Muscle of back (tissue), 11 donors: ENCODE results near the gene TRIM46. TPM values are rescaled to one million over a fixed set of nuclear protein-coding genes. Genes with fewer than 3 reads are reported as not detected.
"Not testable (repeated sequence)": the region's sequence is repeated elsewhere in the genome, so short reads cannot be mapped to it uniquely, and the experiment has no call there.

Source experiments
- DNase-seq, 3 donors: peaks; one replicate each; pipeline versions ENCODE4 v3.0.0 to v3.0.0-alpha.2; 2013
- polyA plus RNA-seq, 10 donors: library from polyadenylated mRNA; unstranded; fragments of 120-200 nt; gene quantifications; one replicate each; pipeline ENCODE4 v1.2.1, GENCODE V29; 2013; ENCODE audit not compliant: insufficient read length in 10 of 10

The TRIM46 gene
- polyA plus RNA-seq, 10 donors: 0.21 to 0.83 (median 0.52) TPM

DNA sequence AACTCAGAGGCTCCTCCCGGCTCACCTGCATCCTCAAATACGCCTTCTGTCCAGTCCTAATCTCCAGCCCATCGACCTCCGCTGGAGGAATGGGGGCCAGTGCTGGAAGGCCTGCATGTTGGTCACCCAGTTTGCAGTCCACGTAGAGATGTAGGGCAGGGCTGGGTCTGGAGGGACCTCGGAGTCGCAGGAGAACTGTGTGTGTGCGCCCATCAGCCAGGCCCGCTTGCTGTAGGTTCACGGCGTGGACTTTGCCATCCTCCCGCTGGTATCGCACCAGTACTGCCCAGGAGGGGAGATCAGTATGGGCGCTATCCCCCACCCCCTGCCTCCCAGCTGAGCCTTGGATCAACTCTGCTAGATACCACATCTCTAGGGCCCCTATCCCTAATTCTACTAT, 31.4 kb downstream of the TRIM46 start:
- DNase-seq: no peak

DNA sequence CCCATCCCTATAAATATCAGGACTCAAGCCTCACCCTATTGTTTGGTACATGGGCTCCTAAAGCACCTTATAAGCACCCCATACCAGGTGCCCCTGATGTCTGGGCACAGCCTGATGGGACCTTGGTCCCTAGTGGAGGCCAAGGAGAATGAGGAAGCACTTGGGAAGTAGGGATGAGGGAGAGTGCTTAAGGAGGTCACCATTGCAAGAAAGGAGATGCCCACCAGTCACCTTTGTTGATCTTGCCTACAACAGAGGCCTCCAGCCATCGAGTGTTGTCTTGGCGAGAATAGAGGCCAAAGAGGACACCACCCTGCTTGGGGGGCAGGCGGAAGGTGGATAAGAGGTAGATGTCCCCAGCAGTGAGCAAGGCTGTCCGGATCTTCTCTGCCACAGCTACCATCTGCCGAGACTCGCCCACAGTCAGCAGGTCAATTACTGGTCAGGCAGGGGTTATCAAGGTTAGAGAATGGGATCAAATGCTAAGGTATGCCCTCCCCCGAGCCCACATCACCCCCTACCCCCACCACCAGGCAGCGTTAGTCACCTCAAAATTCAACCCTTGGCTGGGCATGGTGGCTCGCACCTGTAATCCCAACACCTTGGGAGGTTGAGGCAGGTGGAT, 32.4 kb downstream of the TRIM46 start:
- no peak for DNase-seq

DNA sequence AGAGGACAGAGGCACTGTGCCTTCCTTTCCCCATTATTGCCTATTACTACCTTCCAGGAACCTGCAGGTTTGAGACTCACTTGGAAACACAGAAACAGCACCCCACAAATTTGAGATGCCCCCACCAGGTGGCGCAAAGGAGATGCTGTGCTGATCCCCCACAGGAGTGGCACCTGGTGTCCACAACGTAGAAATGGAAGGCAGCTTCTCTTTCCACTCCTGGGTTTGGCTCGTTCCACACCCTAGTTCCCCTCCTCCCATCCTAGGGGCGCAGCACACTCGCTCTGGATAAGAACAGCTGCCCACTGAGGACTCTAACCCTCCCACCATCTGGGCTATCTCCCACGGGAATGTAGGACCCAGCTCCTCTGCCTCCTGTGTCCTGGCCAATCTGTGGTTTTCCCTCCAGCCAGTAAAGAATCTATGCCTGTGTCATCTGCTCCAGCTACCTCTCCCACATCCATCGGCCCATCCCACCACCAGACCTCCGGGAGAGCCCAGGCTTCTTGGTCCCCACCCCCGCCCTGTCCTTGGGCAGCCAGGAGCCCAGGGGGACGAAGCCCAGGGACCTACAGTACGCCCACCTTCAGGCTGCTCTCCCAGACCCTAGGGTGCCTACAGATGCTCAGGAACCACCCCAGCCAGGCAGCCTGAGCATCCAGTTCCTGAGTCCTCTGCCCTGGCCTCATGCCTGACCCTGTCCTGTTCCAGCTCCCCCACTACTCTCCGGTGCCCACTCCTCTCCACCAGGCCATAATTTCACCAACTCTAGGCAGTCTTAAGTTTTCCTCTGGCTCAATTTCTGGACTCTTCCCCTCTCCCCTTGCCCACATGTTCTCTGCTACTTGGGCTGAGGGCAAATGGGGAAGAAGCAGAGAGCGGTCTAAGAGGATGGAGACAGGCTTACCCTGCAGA, 33.5 kb downstream of the TRIM46 start:
- peak; percentile 74 to 92 (median 89) for DNase-seq

DNA sequence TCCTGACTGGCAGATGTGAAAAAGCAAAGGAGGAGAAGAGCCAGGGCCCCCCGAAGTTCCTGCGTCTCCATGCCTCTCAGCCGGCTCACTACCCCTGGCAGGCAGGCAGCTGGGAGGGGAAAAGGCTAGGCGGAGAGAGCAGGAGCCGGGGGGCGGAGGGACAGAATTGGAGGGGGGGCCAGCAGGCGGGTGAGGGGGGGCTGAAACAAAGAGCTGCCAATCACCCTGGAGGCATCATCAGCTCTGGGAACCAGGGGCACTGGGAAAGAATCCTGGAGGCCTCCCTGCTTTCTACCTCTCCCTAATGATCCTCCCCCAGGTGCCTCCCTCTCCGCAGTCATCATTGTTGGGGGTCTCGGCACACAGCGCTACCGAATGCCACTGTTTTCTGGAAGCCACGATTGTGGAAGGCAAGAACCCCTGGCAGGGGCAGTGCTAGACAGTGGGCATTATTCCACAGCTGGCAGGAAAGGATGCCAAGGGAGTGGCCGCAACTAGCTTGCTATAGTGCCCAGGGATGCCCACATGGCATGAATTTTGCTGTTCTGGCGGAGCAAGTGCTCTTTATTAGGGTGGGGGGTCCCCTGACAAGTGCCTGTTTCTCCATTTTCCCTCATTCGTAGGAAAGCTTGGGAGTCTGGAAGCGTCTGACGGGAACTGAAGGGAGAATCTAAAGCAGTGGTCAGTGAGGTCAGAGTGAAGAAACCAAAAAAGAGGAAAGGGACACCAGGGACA, 34.3 kb downstream of the TRIM46 start, which contains the start of gene THBS3:
TSS of gene THBS3 (minus strand) at position 92 of the 735 bp plus-strand sequence. CDS start at position 71, 21 bp downstream.
- peak; percentile 56 to 89 (median 81) for DNase-seq

DNA sequence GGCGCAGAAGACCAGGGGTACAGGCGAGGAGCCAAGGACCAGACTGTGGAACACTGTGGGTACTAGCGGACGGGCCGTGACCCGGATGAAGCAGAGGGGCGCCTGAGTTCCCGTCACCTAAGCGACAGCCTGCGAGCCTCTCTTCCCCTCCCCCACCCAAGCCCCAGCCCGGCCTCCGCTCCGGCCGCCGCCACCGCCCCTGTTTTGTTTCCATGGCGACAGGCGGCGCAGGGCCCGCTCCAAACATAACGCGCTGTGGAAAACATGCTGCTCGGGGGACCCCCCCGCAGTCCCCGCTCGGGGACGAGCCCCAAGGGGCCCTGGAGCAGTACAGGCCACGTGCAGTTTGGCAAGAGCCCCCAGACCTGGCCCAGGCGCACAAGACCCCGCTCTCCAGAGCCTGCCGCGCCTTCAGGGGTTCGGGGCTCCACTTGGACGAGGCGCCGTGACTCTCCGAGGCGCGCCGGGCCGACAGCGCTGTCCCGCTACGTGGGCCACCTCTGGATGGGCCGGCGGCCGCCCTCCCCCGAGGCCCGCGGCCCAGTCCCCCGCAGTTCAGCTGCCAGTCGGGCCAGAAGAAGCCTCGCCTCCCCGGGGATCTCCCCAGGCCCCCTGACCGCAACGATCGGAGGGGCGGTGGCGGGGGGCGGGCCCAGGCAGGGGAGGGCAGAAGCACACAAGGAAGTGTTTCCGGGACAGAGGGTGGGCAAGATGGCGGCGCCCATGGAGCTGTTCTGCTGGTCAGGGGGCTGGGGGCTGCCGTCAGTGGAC, 35.1 kb downstream of the TRIM46 start, which contains the start of gene MTX1:
TSS of gene MTX1 (plus strand) at position 155 of the 771 bp plus-strand sequence. CDS start at position 265, 110 bp downstream.
- DNase-seq: peak; percentile 91 to 98 (median 95)

DNA sequence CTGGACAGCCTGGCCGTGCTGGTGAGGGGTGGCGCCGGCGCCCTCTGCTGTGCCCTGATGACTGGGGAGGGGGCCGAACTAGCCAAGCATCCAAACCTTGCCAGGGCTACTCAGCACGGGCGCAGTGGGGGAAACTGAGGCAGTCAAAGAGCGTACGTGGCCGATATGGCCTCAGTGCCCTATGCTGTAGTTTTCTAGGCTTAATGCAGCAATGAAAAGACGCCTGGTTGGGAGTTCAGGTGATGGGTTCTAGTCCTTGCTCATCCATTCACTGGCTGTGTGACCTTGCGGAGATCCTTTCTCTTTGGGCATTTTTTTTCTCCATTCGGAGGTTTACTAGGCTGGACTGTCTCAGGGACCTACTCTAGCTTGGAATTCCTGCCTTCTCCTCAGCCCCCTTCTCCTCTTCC, 35.7 kb downstream of the TRIM46 start:
- no peak for DNase-seq

DNA sequence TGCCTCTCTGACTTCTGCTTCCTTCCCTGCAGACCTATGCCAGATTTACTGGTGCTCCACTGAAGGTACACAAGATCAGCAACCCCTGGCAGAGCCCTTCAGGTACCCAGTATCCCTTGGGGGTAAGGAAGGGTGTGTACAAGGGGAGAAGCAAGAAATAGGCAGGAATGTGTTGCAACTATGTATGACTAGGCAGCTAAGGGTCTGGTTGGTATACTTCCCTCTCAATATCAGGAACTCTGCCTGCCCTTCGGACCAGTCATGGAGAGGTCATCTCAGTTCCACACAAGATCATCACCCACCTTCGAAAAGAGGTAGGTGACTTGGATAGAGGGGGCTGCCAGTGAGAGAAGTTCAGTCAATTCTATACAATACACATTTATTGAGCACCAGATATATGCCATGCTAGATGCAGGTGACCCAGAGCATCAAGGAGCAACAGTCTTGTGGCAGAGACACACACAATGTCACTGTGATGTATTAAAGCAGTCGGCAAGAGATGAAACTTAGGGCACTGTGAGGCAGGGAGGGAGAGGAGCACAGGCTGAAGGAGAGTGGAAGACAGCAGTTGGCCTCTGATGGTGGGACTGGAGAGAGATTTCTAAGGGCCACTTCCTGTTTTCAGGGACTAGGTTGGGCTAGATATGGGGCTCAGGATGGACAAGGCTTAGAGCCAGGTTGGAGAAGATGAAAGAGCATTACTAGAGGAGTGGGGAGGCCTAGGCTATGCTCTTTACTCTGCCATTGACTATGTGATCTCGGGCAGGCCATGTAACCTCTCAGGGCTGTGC, 36.9 kb downstream of the TRIM46 start:
- DNase-seq: no peak

DNA sequence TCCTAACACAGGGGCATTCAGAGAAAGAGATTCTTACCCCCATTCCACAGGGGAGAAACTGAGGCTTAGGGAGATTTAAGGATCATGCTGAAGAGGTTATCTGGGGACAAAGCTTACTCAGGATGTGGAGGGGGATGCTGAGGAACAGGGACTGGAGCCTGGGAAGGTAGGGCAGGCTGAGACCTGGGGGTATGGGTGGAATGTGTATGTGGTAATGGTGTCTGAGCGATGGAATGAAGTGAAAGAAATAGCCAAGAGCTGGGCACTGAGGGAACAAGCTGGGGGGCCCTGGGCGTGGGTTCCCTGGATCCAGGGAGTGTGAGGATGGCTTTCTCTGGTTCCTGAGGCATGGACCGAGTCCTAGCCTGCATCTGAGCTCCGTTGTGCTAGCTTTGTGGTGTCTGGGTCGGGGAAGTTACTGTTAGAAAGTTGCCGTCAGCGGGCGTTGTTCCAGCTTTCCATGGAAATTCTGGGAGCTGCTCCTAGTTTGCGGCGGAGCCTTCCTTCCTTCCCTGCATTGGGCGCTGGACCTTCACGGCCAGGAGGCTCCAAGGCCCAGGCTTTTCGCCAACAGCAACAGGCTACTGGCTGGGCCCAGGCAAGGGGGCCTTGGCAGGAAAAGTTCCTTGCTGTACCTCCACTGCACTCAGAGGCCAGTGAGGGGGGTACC, 37.9 kb downstream of the TRIM46 start:
- DNase-seq: peak in 2 of 3 donors; percentile 75 to 77

DNA sequence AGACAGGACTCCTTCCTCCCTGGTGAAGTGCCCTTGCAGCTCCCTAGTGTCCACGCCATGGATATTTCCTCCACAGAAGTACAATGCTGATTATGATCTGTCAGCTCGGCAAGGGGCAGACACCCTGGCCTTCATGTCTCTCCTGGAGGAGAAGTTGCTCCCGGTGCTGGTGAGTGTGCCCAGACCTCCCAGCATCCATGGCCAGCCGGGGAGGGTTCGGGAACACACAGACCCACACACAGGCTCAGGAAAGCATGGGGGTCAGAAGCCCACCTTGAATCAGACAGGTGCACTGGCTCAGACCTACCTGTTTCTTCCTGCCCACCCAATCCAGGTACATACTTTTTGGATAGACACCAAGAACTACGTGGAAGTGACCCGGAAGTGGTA, 38.4 kb downstream of the TRIM46 start:
- not testable (repeated sequence) for DNase-seq

DNA sequence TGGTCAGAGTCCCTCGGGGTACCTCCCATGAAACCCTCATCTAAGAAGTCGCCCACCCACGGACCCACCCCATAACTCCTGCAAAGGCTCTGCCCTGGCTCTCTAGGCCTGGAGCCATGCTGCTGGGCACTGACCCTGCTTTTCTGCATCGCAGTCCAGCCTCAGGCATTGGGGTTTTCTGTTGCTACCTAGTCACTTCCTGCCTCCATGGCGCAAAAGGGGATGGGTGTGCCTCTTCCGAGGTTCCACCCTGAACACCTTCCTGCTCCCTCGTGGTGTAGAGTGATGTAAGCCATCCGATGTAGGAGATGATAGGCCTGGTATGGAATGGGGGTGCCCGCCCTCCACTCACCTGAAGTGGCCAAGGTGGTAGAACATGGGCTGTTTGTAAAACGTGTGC, 41.1 kb downstream of the TRIM46 start:
- not testable (repeated sequence) for DNase-seq

DNA sequence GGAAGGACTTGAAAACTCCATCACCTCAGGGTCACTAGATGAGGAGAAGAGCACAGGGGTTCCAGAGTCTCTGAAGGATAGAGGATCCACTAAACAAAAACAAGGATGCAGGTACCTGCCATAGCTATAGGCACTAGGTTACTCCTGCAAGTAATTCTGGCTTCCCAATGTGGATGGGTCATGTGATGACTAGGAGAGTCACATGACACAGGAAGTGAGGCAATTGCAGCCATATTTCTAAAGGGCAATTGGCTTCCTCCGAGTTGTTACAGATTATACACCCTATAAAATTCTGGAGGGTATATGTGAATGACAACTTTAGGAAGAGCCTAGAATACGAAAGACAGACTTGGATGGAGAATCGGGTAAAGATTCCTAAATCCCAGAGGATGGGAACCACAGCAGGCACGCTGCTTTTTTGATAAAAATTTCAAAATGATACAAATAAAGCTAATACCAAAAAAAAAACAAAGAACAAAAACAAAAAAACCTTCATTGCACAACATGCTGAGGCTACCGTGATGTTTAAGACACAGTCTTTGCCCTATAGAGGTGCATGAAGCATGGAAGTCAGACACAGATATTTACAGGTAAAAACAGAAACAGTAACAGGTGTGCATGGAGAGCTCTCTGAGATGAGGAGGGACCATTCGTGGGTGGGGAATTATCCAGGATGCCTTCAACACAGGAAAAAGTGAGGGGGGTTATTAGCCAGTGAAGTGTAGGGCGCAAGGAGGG, 45.4 kb downstream of the TRIM46 start:
- peak in 1 of 3 donors; percentile 71 for DNase-seq

DNA sequence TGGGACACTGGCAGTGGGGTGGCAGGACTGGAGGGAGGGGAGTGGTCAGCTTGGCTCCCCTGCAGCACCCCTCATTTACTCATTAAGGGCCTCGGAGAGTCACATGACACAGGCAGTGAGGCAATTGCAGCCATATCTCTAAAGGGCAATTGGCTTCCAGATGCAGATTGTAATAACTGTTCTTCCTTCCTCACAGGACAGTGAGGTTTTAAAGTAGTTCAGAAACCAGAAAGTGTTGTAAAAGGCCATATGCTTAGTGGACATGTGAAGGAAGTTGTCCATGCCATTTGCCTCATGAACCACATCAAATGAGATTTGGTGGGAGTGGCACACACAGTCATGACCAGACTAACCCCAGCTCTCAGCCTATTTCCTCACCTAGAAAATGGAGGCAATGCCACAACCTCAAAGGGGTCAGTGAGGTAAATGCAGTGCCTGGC, 46.0 kb downstream of the TRIM46 start:
- no peak for DNase-seq

DNA sequence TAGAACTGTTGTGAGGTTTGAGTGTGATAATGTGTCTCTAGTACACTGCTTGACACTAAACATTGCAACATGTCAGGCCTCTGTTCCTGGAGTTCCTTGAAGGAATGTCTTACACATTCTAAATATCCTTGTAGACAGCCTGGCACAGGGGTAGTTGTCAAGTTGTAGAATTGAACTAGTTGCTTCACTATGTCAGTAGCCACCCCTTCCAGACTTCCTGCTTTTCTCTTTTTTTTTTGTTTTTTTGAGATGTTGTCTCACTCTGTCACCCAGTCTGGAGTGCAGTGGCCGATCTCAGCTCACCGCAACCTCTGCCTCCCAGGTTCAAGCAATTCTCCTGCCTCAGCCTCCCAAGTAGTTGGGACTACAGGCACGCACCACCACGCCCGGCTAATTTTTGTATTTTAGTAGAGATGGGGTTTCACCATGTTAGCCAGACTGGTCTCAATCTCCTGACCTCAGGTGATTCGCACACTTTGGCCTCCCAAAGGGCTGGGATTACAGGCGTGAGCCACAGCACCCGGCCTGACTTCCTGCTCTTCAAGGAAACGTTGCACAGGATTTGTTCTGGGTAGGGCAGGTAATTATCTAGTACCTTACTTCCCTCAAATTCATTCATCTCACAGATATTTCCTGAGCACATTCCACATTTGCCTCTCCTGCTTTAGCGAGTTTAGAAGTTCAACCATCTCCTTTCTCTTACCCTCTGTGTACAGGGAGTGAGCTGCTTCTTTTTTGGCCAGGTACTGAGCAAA, 46.7 kb downstream of the TRIM46 start:
- not testable (repeated sequence) for DNase-seq

DNA sequence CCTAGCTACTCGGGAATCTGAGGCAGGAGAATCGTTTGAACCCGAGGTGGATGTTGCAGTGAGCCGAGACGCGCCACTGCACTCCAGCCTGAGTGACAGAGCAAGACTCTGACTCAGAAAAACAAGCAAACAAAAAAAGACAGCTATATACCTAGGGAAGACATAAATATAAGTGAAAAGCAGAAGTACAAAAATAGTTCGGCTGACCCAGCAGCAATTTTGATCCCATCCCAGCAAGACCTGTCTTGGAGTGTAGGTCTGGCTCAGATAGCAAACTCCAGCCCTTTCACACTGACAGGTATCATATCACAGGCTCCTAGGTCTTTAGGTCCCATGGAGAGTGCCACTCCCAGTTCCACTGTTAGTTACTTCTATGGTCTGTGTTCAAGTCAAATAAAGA, 49.4 kb downstream of the TRIM46 start:
- DNase-seq: no peak

DNA sequence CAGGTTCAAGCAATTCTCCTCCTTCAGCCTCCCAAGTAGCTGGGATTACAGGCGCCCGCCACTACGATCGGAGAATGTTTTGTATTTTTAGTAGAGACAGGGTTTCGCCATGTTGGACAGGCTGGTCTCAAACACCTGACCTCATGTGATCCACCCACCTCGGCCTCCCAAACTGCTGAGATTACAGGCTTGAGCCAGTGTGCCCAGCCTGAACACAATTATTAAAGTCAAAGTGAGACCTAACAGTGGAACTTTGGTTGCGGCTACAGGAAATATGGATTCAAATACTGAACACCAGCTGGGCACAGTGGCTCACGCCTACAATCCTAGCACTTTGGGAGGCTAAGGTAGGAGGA, 51.7 kb downstream of the TRIM46 start:
- DNase-seq: not testable (repeated sequence)

DNA sequence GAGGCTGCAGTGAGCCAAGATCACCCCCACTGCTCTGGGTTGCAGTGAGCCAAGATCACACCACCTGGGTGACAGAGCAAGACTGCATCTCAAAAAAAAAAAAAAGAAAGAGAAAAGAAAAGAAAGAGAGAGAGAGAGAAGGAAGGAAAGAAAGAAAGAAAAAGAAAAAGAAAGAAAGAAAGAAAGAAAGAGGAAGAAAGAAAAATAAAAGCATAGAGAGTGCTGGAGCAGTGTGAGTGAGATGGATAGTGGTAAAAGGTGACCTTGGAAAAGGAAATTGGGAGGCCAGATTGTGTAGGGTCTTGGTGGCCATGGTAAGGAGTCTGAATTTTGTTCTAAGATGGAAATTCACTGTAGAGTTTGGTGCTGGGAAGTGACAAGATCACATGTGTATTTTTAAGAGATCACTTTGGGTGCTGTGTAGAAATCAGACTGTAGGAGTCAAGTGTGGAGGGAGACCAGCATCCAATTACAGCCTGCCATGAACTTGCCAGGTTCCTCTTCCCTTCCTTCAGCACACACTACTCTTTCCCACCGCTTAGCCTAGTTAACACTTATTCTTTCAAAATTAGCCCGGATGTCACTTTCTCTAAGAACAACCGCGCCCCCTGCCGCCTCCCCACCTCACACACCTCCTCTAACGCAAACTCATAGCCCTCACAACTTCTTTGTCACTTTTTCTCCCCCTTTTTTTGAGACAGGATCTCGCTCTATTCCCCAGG, 52.7 kb downstream of the TRIM46 start:
- peak; percentile 76 to 90 (median 81) for DNase-seq

DNA sequence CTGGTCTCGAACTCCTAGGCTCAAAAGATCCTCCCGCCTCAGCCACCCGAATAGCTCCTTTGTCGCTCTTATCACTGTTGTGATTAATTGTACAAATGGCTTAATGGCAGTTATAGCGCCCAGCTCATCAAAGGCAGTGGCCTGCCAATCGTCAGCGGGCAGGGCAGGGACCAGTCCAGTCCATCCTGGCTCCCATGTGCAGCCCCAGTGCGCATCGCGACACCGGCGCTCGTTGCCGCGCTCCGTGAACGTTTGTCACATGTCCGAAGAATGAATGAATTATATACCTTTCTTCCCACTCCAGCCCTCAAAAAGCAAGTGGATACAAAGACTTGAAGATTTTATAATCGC, 53.2 kb downstream of the TRIM46 start:
- DNase-seq: no peak
